Vagina (tissue), 2 donors: ENCODE results near the gene UNC119B. TPM values are rescaled to one million over a fixed set of nuclear protein-coding genes. Genes with fewer than 3 reads are reported as not detected.

Experiments used
- DNase-seq, 2 donors: peaks; one replicate each; pipeline ENCODE4 v3.0.0-alpha.2; 2017; ENCODE audit errors: extremely low spot score in 2 of 2
- H3K27ac ChIP-seq: fragments of 200-600 bp; sonication (generic); one replicate; pipeline ENCODE4 v1.5.1; 2019
- H3K27me3 ChIP-seq: fragments of 200-600 bp; sonication (generic); one replicate; pipeline ENCODE4 v1.5.1; 2019
- H3K36me3 ChIP-seq, 2 donors: fragments of 200-600 bp; sonication (generic); one replicate each; pipeline ENCODE4 v1.5.1; 2017 to 2019
- H3K4me1 ChIP-seq: fragments of 200-600 bp; sonication (generic); one replicate; pipeline ENCODE4 v1.5.1; 2019
- H3K4me3 ChIP-seq, 2 donors: fragments of 200-600 bp; sonication (generic); 1 replicate in 1 of 2; 2 replicates in 1 of 2; pipeline ENCODE4 v1.5.1; 2016 to 2019
- H3K9me3 ChIP-seq: fragments of 200-600 bp; sonication (generic); one replicate; pipeline ENCODE4 v1.5.1; 2019
- POLR2A ChIP-seq, 2 donors: fragments of 450-650 bp; IDR thresholded peaks; one replicate each; pipeline ENCODE4 v1.6.1; 2017; ENCODE audit warnings: antibody characterized with exemption in 2 of 2, mild to moderate bottlenecking in 2 of 2, moderate library complexity in 2 of 2
- POLR2AphosphoS5 ChIP-seq, 2 donors: sonication (generic); formaldehyde crosslinking; IDR thresholded peaks; one replicate each; pipeline ENCODE4 v1.9.0; 2017; ENCODE audit warnings: antibody characterized with exemption in 2 of 2, mild to moderate bottlenecking in 2 of 2, low read depth in 1 of 2; ENCODE audit not compliant: insufficient read depth in 1 of 2
- intact Hi-C: fragments of 100-400 bp; cut with DNase I; formaldehyde crosslinking; loops from one replicate; pipeline ENCODE4 v1.15.1; 2023
- total RNA-seq: library from RNA; depleted of rRNA; stranded (reverse); fragments of >200 nt; gene quantifications from one replicate; pipeline ENCODE4 v1.2.3, GENCODE V29; 2016
- TF ChIP-seq, protein P1 (sequence below), 3 experiments: fragments of 450-650 bp in 2 of 3; fragments of 200-600 bp in 1 of 3; sonication (generic) in 1 of 3; IDR thresholded peaks; one replicate each; pipeline ENCODE4 v1.5.1; 2017 to 2019; ENCODE audit warnings: antibody characterized with exemption in 3 of 3, mild to moderate bottlenecking in 2 of 3, moderate library complexity in 2 of 3

The UNC119B gene
- total RNA-seq, 1 donor from 2014 or later = 16.0 TPM

GRCh38 chr12:120760349-120761254 lies 50.3 kb downstream of the UNC119B start:
- no peaks in the 10 kb centered on the region for H3K9me3 ChIP-seq
- no peaks in the 10 kb centered on the region for H3K4me1 ChIP-seq
- intact Hi-C loops = no loop called here
- peak; percentile 77 to 79 for DNase-seq
- no peak overlapping the region for H3K4me3 ChIP-seq
- no peak overlapping the region for H3K27ac ChIP-seq
- no peaks in the 10 kb centered on the region for H3K27me3 ChIP-seq
- TF ChIP-seq, protein P1, sequence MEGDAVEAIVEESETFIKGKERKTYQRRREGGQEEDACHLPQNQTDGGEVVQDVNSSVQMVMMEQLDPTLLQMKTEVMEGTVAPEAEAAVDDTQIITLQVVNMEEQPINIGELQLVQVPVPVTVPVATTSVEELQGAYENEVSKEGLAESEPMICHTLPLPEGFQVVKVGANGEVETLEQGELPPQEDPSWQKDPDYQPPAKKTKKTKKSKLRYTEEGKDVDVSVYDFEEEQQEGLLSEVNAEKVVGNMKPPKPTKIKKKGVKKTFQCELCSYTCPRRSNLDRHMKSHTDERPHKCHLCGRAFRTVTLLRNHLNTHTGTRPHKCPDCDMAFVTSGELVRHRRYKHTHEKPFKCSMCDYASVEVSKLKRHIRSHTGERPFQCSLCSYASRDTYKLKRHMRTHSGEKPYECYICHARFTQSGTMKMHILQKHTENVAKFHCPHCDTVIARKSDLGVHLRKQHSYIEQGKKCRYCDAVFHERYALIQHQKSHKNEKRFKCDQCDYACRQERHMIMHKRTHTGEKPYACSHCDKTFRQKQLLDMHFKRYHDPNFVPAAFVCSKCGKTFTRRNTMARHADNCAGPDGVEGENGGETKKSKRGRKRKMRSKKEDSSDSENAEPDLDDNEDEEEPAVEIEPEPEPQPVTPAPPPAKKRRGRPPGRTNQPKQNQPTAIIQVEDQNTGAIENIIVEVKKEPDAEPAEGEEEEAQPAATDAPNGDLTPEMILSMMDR (IDR thresholded peaks at IDR 0.05) = no peak
- TF ChIP-seq POLR2AphosphoS5 (IDR thresholded peaks at IDR 0.05; ENCODE audit: insufficient read depth in 1 of 2, low read depth in 1 of 2) = no peak
- no peak for TF ChIP-seq POLR2A (IDR thresholded peaks at IDR 0.05)
- H3K36me3 ChIP-seq = peaks cover 0 to 35% of the 10 kb centered on the region in 2 donors

DNA sequence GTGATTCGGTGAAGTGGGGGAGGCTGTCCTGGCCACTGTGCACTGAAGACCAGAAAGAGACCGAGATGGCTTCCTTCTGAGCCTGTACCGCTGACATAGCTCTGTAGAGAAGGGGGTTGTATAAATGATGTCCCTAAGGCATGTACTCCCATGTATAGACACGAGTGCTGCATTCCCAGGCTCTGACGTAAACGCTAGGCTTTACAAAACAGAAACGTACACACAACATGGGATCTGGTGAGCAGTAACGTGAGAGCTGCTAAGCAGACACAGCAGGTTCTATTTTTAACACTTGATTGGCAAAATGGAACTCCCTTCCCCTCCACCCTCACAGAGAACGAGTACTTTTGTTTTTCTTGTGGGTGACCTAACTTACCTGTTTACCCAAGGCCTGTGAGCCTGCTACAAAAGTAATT lies 51.3 kb downstream of the UNC119B start:
- intact Hi-C loops = no loop called here
- no peak for DNase-seq
- TF ChIP-seq POLR2A (IDR thresholded peaks at IDR 0.05) (no peak), POLR2AphosphoS5 (IDR thresholded peaks at IDR 0.05; ENCODE audit: insufficient read depth in 1 of 2, low read depth in 1 of 2) (peak in 1 of 2 donors; percentile 67)
- H3K4me1 ChIP-seq = no peaks in the 10 kb centered on the region
- no peaks in the 10 kb centered on the region for H3K27me3 ChIP-seq
- H3K4me3 ChIP-seq = peak overlapping the region in 1 of 2 donors; percentile 5
- no peaks in the 10 kb centered on the region for H3K9me3 ChIP-seq
- H3K27ac ChIP-seq = peak overlapping the region; percentile 58
- peaks cover 0 to 44% of the 10 kb centered on the region in 2 donors for H3K36me3 ChIP-seq

- TF ChIP-seq POLR2AphosphoS5 (IDR thresholded peaks at IDR 0.05; ENCODE audit: insufficient read depth in 1 of 2, low read depth in 1 of 2) (no peak), POLR2A (IDR thresholded peaks at IDR 0.05) (no peak)
- TF ChIP-seq, protein P1 (IDR thresholded peaks at IDR 0.05) = no peak
- no peak for DNase-seq
- no peaks in the 10 kb centered on the region for H3K9me3 ChIP-seq
- H3K4me3 ChIP-seq = no peak overlapping the region
- no peaks in the 10 kb centered on the region for H3K4me1 ChIP-seq
- intact Hi-C loops = no loop called here
- peaks cover 0 to 50% of the 10 kb centered on the region in 2 donors for H3K36me3 ChIP-seq
- no peaks in the 10 kb centered on the region for H3K27me3 ChIP-seq
- peak overlapping the region; percentile 58 for H3K27ac ChIP-seq
Observed at GRCh38 chr12:120762086-120762485, 51.8 kb downstream of the UNC119B start.

DNA sequence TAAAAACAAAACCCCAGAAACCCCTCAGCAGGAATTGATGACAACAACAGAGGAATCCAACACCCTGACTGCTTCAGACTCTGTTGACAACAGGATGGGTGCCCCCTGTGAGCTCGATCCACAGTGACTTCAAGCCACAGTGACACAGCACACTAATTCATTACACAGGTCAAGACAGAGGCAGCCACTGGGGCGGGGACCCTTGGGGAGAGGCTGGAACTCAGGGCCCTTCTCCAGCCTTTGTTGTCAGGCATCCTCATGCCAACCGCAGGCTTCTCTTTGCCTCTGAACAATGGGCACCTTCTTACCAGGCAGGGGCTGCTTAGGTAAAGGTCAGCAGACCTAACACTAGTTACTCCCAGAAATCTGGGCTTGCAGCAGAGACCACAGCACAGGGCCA lies 53.0 kb downstream of the UNC119B start:
- Histone ChIP-seq H3K4me1 (no peaks in the 10 kb centered on the region), H3K27me3 (no peaks in the 10 kb centered on the region), H3K27ac (no peak overlapping the region), H3K4me3 (no peak overlapping the region), H3K36me3 (peaks cover 0 to 61% of the 10 kb centered on the region in 2 donors), H3K9me3 (no peaks in the 10 kb centered on the region)
- no peak for DNase-seq
- intact Hi-C loops = no loop called here
- TF ChIP-seq POLR2AphosphoS5 (IDR thresholded peaks at IDR 0.05; ENCODE audit: insufficient read depth in 1 of 2, low read depth in 1 of 2) (no peak), POLR2A (IDR thresholded peaks at IDR 0.05) (no peak)
- TF ChIP-seq, protein P1 (IDR thresholded peaks at IDR 0.05) = no peak

DNA sequence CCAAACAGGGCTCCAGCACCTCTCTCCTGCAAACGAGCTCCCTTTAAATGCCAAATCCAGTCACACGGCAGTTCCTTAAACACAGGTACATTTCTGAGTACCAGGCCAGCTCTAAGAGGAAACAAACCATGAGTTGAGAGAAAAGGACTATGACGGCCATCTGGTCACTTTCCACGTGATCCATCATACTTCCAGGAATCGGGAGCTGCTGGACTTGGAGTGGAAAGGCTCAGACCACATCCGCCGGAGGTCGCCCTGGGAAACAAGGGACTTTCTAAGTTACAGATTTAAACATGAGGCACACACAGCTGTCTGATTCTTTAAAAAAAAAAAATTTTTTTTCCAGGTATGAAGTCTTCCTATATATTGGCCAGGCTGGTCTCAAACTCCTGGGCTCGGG lies 54.6 kb downstream of the UNC119B start:
- Histone ChIP-seq H3K4me1 (no peaks in the 10 kb centered on the region), H3K27ac (no peak overlapping the region), H3K4me3 (no peak overlapping the region), H3K9me3 (no peaks in the 10 kb centered on the region), H3K36me3 (peaks cover 0 to 69% of the 10 kb centered on the region in 2 donors), H3K27me3 (no peaks in the 10 kb centered on the region)
- intact Hi-C loops = no loop called here
- no peak for DNase-seq
- TF ChIP-seq POLR2A (IDR thresholded peaks at IDR 0.05) (no peak), POLR2AphosphoS5 (IDR thresholded peaks at IDR 0.05; ENCODE audit: insufficient read depth in 1 of 2, low read depth in 1 of 2) (no peak)
- TF ChIP-seq, protein P1 (IDR thresholded peaks at IDR 0.05) = no peak
